Lung (tissue), 12 donors: ENCODE data around the gene ROBO1. TPM values are rescaled to one million over a fixed set of nuclear protein-coding genes. Genes with fewer than 3 reads are reported as not detected.
"Not testable (repeated sequence)": the region's sequence is repeated elsewhere in the genome, so short reads cannot be mapped to it uniquely, and the experiment has no call there.

Experiments used
- ATAC-seq: fragments of 200-7000 bp; cut with Tn5 transposase; one replicate; pipeline ENCODE4 v1.9.1; 2020; ENCODE audit warnings: moderate number of reproducible peaks; ENCODE audit not compliant: insufficient read depth, low FRiP score
- DNase-seq, 3 donors: peaks; one replicate each; pipeline ENCODE4 v3.0.0-alpha.2; 2013 to 2017
- H3K27ac ChIP-seq, 2 donors: one replicate each; pipeline ENCODE4 v1.5.1; 2013; ENCODE audit warnings: mild to moderate bottlenecking in 2 of 2, moderate library complexity in 2 of 2, control low read depth in 1 of 2, inconsistent platforms in 1 of 2, low read depth in 1 of 2, low read length in 1 of 2
- H3K27me3 ChIP-seq, 3 donors: one replicate each; pipeline ENCODE4 v1.5.1; 2013; ENCODE audit warnings: low read length in 2 of 3; ENCODE audit not compliant: control insufficient read depth in 3 of 3, insufficient read depth in 3 of 3
- H3K36me3 ChIP-seq, 4 donors: one replicate each; pipeline ENCODE4 v1.5.1; 2013; ENCODE audit warnings: low read length in 4 of 4, mild to moderate bottlenecking in 1 of 4, moderate library complexity in 1 of 4; ENCODE audit not compliant: control insufficient read depth in 4 of 4, insufficient read depth in 4 of 4
- H3K4me1 ChIP-seq, 5 donors: one replicate each; pipeline ENCODE4 v1.5.1; 2013; ENCODE audit warnings: low read length in 5 of 5, mild to moderate bottlenecking in 2 of 5, moderate library complexity in 1 of 5; ENCODE audit not compliant: control insufficient read depth in 5 of 5, insufficient read depth in 5 of 5
- H3K4me3 ChIP-seq: one replicate; pipeline ENCODE4 v1.5.1; 2013; ENCODE audit warnings: mild to moderate bottlenecking, control low read depth, moderate library complexity
- H3K9ac ChIP-seq, 2 donors: one replicate each; pipeline ENCODE4 v1.5.1; 2013; ENCODE audit warnings: low read length in 2 of 2, control low read depth in 1 of 2; ENCODE audit not compliant: insufficient read depth in 1 of 2
- H3K9me3 ChIP-seq, 4 donors: one replicate each; pipeline ENCODE4 v1.5.1; 2013; ENCODE audit warnings: low read length in 3 of 4, mild to moderate bottlenecking in 1 of 4, moderate library complexity in 1 of 4; ENCODE audit not compliant: control insufficient read depth in 4 of 4, insufficient read depth in 3 of 4
- WGBS, 2 donors: extraction: QIAGEN DNeasy Blood & Tissue Kit; methylation state at CpG; one replicate each; pipeline ENCODE4 v1.1.7; 2013; 5-methylcytosine and 5-hydroxymethylcytosine counted together
- polyA plus RNA-seq, 2 donors: library from polyadenylated mRNA; stranded (reverse); fragments of 200-250 nt; gene quantifications; one replicate each; pipeline ENCODE4 v1.2.1, GENCODE V29; 2013
- total RNA-seq, 2 donors: library from RNA; depleted of rRNA in 1 of 2; stranded (reverse); fragments of >200 nt in 1 of 2; gene quantifications; one replicate each; pipeline ENCODE4 v1.2.1, GENCODE V29; 2014 to 2021
- TF ChIP-seq, protein P1 (sequence below): IDR thresholded peaks from 2 replicates; pipeline ENCODE4 v1.5.1; 2012; ENCODE audit warnings: mild to moderate bottlenecking; ENCODE audit errors: control extremely low read depth, extremely low read depth
- donor health status: control.
- donor health status: control.
- donor health status: Bipolar disorder and iron deficiency.
- donor health status: healthy.
- donor health status: DM: yes; HTN: yes; CAD: no.

The ROBO1 gene
- total and polyA plus RNA-seq, 4 donors: 2.6 to 72.6 (median 15.7) TPM

DNA sequence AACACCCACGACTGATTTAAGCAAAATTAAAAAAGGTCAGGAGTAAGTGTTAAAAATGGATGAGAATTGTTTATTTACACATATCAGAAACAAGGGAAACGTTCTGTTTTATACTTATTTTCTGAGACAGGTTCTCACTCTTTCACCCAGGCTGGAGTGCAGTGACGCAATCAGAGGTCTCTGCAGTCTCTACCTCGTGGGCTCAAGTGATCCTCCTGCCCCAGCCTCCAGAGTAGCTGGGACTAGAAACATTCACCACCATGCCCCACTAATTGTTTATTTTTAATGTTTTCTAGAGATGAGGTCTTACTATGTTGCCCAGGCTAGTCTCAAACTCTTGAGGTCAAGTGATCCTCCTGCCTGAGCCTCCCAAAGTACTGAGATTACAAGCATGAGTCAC, 1080.3 kb downstream of the ROBO1 start:
- H3K4me3 ChIP-seq: no peak overlapping the region
- DNase-seq (no peak), ATAC-seq (no peak)
- no peaks in the 10 kb centered on the region for H3K9me3 ChIP-seq
- H3K36me3 ChIP-seq: peaks cover 0 to 8% (median 3%) of the 10 kb centered on the region in 4 donors
- no peaks in the 10 kb centered on the region for H3K27me3 ChIP-seq
- H3K27ac ChIP-seq: no peak overlapping the region
- 86 to 87% methylated on average over 4 of the region's 4 CpGs for WGBS, 2 donors
- TF ChIP-seq, protein P1, sequence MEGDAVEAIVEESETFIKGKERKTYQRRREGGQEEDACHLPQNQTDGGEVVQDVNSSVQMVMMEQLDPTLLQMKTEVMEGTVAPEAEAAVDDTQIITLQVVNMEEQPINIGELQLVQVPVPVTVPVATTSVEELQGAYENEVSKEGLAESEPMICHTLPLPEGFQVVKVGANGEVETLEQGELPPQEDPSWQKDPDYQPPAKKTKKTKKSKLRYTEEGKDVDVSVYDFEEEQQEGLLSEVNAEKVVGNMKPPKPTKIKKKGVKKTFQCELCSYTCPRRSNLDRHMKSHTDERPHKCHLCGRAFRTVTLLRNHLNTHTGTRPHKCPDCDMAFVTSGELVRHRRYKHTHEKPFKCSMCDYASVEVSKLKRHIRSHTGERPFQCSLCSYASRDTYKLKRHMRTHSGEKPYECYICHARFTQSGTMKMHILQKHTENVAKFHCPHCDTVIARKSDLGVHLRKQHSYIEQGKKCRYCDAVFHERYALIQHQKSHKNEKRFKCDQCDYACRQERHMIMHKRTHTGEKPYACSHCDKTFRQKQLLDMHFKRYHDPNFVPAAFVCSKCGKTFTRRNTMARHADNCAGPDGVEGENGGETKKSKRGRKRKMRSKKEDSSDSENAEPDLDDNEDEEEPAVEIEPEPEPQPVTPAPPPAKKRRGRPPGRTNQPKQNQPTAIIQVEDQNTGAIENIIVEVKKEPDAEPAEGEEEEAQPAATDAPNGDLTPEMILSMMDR: no peak
- no peaks in the 10 kb centered on the region for H3K4me1 ChIP-seq
- no peak overlapping the region for H3K9ac ChIP-seq

DNA sequence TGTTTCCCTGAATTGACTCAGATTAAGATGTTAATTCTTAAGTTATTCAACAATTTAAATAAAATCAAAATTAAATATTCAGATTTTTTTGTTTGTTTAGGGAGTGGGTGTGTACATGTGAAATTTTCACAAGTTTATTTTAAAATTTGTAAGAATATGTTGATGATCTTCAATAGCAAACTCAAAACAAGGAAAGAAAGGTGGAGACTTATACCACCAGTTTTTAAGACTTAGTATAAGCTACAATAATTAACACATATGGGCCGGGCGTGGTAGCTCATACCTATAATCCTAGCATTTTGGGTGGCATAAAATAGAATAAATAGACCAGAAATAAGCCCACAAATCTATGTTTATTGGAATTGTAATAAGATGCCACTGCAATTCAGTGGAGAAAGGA, 1084.5 kb downstream of the ROBO1 start:
- ATAC-seq (no peak), DNase-seq (no peak)
- Histone ChIP-seq H3K4me3 (no peak overlapping the region), H3K27ac (no peak overlapping the region), H3K9ac (no peak overlapping the region), H3K4me1 (no peaks in the 10 kb centered on the region), H3K9me3 (no peaks in the 10 kb centered on the region), H3K27me3 (no peaks in the 10 kb centered on the region), H3K36me3 (peaks cover 0 to 10% (median 4%) of the 10 kb centered on the region in 4 donors)
- TF ChIP-seq, protein P1: no peak
- whole genome bisulfite sequencing, 2 donors: 96 to 97% methylated on average over 2 of the region's 2 CpGs

DNA sequence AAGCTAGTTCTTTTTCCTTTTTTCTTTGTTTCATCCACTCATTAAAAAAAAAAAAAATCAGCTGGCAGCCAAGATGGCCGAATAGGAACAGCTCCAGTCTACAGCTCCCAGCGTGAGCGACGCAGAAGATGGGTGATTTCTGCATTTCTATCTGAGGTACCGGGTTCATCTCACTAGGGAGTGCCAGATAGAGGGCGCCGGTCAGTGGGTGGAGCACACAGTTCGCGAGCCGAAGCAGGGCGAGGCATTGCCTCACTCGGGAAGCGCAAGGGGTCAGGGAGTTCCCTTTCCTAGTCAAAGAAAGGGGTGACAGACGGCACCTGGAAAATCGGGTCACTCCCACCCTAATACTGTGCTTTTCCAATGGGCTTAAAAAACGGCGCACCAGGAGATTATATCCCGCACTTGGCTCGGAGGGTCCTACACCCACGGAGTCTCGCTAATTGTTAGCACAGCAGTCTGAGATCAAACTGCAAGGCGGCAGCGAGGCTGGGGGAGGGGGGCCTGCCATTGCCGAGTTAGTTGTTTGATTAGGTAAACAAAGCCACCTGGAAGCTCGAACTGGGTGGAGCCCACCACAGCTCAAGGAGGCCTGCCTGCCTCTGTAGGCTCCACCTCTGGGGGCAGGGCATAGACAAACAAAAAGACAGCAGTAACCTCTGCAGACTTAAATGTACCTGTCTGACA, 1092.5 kb downstream of the ROBO1 start:
- H3K4me1 ChIP-seq, H3K27ac ChIP-seq, ATAC-seq, H3K9ac ChIP-seq, DNase-seq, H3K36me3 ChIP-seq, H3K4me3 ChIP-seq, H3K27me3 ChIP-seq, H3K9me3 ChIP-seq: not testable (repeated sequence)
- 95 to 97% methylated on average over 23 to 25 of the region's 25 CpGs for WGBS, 2 donors

DNA sequence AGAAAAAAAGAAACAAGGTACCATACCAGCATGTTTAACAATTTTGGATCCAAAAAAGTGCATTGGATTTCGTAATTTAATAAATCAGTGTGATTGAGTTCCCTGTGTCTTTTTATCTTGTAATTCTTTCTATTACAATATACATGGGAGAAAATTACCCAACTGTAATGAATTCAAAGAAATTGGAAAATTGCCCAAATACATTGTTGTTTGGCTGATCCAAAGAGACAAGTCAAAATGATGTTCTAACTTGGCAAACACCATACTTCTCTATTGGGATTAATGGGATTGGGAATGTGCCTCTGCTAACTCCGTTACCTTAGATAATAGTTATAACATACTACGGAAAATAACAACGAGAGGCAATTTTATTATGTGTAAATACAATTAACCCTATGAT, 1097.1 kb downstream of the ROBO1 start:
- DNase-seq: peak in 2 of 3 donors; percentile 68 to 74
- H3K27me3 ChIP-seq: no peaks in the 10 kb centered on the region
- WGBS, 2 donors: 88 to 89% methylated on average over 4 of the region's 4 CpGs

More for the DNA sequence above, 1097.1 kb downstream of the ROBO1 start:
- Histone ChIP-seq H3K4me3 (no peak overlapping the region), H3K9ac (no peak overlapping the region), H3K4me1 (peaks cover 0 to 7% (median 0%) of the 10 kb centered on the region in 5 donors), H3K36me3 (peaks cover 0 to 9% (median 2%) of the 10 kb centered on the region in 4 donors), H3K27ac (no peak overlapping the region), H3K9me3 (no peaks in the 10 kb centered on the region)
- TF ChIP-seq, protein P1: no peak
- no peak for ATAC-seq
